PC-3 (cell line): ENCODE data around the gene NFIC. TPM values are rescaled to one million over a fixed set of nuclear protein-coding genes. Genes with fewer than 3 reads are reported as not detected.

Source experiments
- ATAC-seq: fragments of 200-7000 bp; cut with Tn5 transposase; 2 replicates; pipeline ENCODE4 v1.9.1; 2020; ENCODE audit warnings: mild to moderate bottlenecking, moderate library complexity
- BruUV-seq: library from RNA; stranded (reverse); fragments of 400-500 nt; replicated peaks from 2 replicates; lab custom pipeline; 2021; lab: Mats Ljungman, UMichigan
- CTCF ChIA-PET: fragments of 300-600 bp; sonication (Branson Sonifier 250); formaldehyde crosslinking; loops from one replicate; lab custom pipeline; 2022; ENCODE audit warnings: antibody characterized with exemption; lab: Charles Lee
- POLR2A ChIA-PET: fragments of 300-600 bp; sonication (Branson Sonifier 250); formaldehyde crosslinking; loops from one replicate; lab custom pipeline; 2022; ENCODE audit warnings: antibody characterized with exemption; ENCODE audit not compliant: unreplicated experiment; lab: Charles Lee
- DNase-seq: peaks from one replicate; pipeline ENCODE4 v3.0.0-alpha.2; 2015
- H2AFZ ChIP-seq: fragments of 300-600 bp; sonication (generic); 2 replicates; pipeline ENCODE4 v1.6.0; 2016; ENCODE audit warnings: antibody characterized with exemption, low read length
- H3F3A ChIP-seq: fragments of 300-600 bp; sonication (generic); one replicate; pipeline ENCODE4 v1.6.0; 2017; ENCODE audit warnings: antibody characterized with exemption, low read length, control low read depth, mild to moderate bottlenecking; ENCODE audit not compliant: unreplicated experiment
- H3K27ac ChIP-seq: fragments of 300-600 bp; sonication (generic); 2 replicates; pipeline ENCODE4 v1.5.1; 2016; ENCODE audit warnings: mild to moderate bottlenecking, low read length
- H3K27me3 ChIP-seq: fragments of 300-600 bp; sonication (generic); 2 replicates; pipeline ENCODE4 v1.6.1; 2016; ENCODE audit warnings: low read length, mixed read lengths
- H3K36me3 ChIP-seq: fragments of 300-600 bp; sonication (generic); 2 replicates; pipeline ENCODE4 v1.6.1; 2016; ENCODE audit warnings: low read depth, mixed run types, low read length, mixed read lengths
- H3K4me1 ChIP-seq: fragments of 300-600 bp; sonication (generic); 2 replicates; pipeline ENCODE4 v1.5.1; 2016; ENCODE audit warnings: low read length; ENCODE audit not compliant: insufficient read depth
- H3K4me2 ChIP-seq: fragments of 300-600 bp; sonication (generic); 2 replicates; pipeline ENCODE4 v1.6.0; 2016; ENCODE audit warnings: low read length
- H3K4me3 ChIP-seq: fragments of 300-600 bp; sonication (generic); 2 replicates; pipeline ENCODE4 v1.5.1; 2016; ENCODE audit warnings: mild to moderate bottlenecking, low read length, mixed read lengths
- H3K79me2 ChIP-seq: fragments of 300-600 bp; sonication (generic); 2 replicates; pipeline ENCODE4 v1.6.1; 2017; ENCODE audit warnings: low read length, mixed read lengths
- H3K9ac ChIP-seq: fragments of 300-600 bp; sonication (generic); 2 replicates; pipeline ENCODE4 v1.6.0; 2016; ENCODE audit warnings: mild to moderate bottlenecking, low read length
- H3K9me2 ChIP-seq: fragments of 300-600 bp; sonication (generic); replicated peaks from 2 replicates; pipeline ENCODE4 v1.6.1; 2016; ENCODE audit warnings: mixed run types, low read length, mixed read lengths
- H3K9me3 ChIP-seq: fragments of 300-600 bp; sonication (generic); 2 replicates; pipeline ENCODE4 v1.6.1; 2016; ENCODE audit warnings: low read length, mixed read lengths
- H4K20me1 ChIP-seq: fragments of 300-600 bp; sonication (generic); 2 replicates; pipeline ENCODE4 v1.6.1; 2016; ENCODE audit warnings: low read length, mixed read lengths
- CTCF ChIP-seq: fragments of 300-600 bp; sonication (generic); conservative IDR thresholded peaks from 2 replicates; pipeline ENCODE4 v1.5.1; 2017; ENCODE audit warnings: antibody characterized with exemption, low read depth, mild to moderate bottlenecking, low read length
- EZH2 ChIP-seq: fragments of 300-600 bp; sonication (generic); IDR thresholded peaks from one replicate; pipeline ENCODE4 v1.6.1; 2017; ENCODE audit warnings: antibody characterized with exemption, mild to moderate bottlenecking, low read length; ENCODE audit not compliant: unreplicated experiment
- EZH2phosphoT487 ChIP-seq: fragments of 300-600 bp; sonication (generic); IDR thresholded peaks from 2 replicates; pipeline ENCODE4 v1.6.1; 2018; ENCODE audit warnings: mild to moderate bottlenecking, antibody characterized with exemption, low read length, borderline replicate concordance
- intact Hi-C: fragments of 100-400 bp; cut with micrococcal nuclease; formaldehyde crosslinking; loops from 2 replicates; pipeline ENCODE4 v1.9.0; 2023
- total RNA-seq: library from RNA; depleted of rRNA; stranded (reverse); fragments of >200 nt; gene quantifications from 2 replicates; pipeline ENCODE4 v1.2.3, GENCODE V29; 2014

Gene NFIC
- total RNA-seq, 1 experiment from 2014 or later = 31.7 TPM

GRCh38 chr19:3454656-3455392 is 88.4 kb downstream of the NFIC start:
- Histone ChIP-seq H3K4me1 (peaks cover 9% of the 10 kb centered on the region), H3K79me2 (no peaks in the 10 kb centered on the region), H3F3A (no peaks in the 10 kb centered on the region), H3K27me3 (no peaks in the 10 kb centered on the region), H3K9ac (no peak overlapping the region), H3K9me3 (no peaks in the 10 kb centered on the region), H3K4me3 (no peak overlapping the region), H3K36me3 (peaks cover 5% of the 10 kb centered on the region; the same call in 1 of the 2 replicates), H2AFZ (no peak overlapping the region), H4K20me1 (no peaks in the 10 kb centered on the region), H3K9me2 (no peaks in the 10 kb centered on the region), H3K27ac (no peak overlapping the region), H3K4me2 (no peak overlapping the region)
- ChIA-PET CTCF (no interaction called here), POLR2A (no interaction called here)
- no peak for TF ChIP-seq EZH2phosphoT487
- TF ChIP-seq CTCF = no peak
- no peak for TF ChIP-seq EZH2
- no peak for DNase-seq
- no peak for ATAC-seq
- intact Hi-C loops = no loop called here
- BruUV-seq = no TSS peak

- H3K27me3 ChIP-seq = no peaks in the 10 kb centered on the region
- TF ChIP-seq EZH2phosphoT487 = no peak
- TF ChIP-seq CTCF = no peak
- TF ChIP-seq EZH2 = no peak
- no peak overlapping the region for H3K27ac ChIP-seq
- no TSS peak for BruUV-seq
- ATAC-seq = no peak
- H3K9me3 ChIP-seq = no peaks in the 10 kb centered on the region
- no peak overlapping the region for H3K4me3 ChIP-seq
- no peak for DNase-seq
- H2AFZ ChIP-seq = no peak overlapping the region
- H3K9me2 ChIP-seq = no peaks in the 10 kb centered on the region
- H3K9ac ChIP-seq = no peak overlapping the region
- peaks cover 8% of the 10 kb centered on the region for H3K4me1 ChIP-seq
- ChIA-PET POLR2A (no interaction called here), CTCF (no interaction called here)
- no peak overlapping the region for H3K4me2 ChIP-seq
- H3K36me3 ChIP-seq = peaks cover 5% of the 10 kb centered on the region; the same call in 1 of the 2 replicates
- no peaks in the 10 kb centered on the region for H3K79me2 ChIP-seq
- H3F3A ChIP-seq = no peaks in the 10 kb centered on the region
- intact Hi-C loops = no loop called here
- no peaks in the 10 kb centered on the region for H4K20me1 ChIP-seq
These were observed 89.1 kb downstream of the NFIC start for GRCh38 chr19:3455393-3455955.

- DNase-seq (no peak), ATAC-seq (no peak)
- TF ChIP-seq EZH2phosphoT487 (no peak), EZH2 (no peak), CTCF (no peak)
- H3K4me2 ChIP-seq = no peak overlapping the region
- intact Hi-C loops = no loop called here
- no peaks in the 10 kb centered on the region for H3K79me2 ChIP-seq
- BruUV-seq = no TSS peak
- no peaks in the 10 kb centered on the region for H3K9me3 ChIP-seq
- H3K36me3 ChIP-seq = peaks cover 5% of the 10 kb centered on the region; the same call in 1 of the 2 replicates
- no peak overlapping the region for H3K4me3 ChIP-seq
- H3K9me2 ChIP-seq = no peaks in the 10 kb centered on the region
- no peaks in the 10 kb centered on the region for H3K27me3 ChIP-seq
- H3K9ac ChIP-seq = no peak overlapping the region
- ChIA-PET POLR2A (no interaction called here), CTCF (no interaction called here)
- H3K27ac ChIP-seq = no peak overlapping the region
- no peaks in the 10 kb centered on the region for H4K20me1 ChIP-seq
- no peaks in the 10 kb centered on the region for H3F3A ChIP-seq
- H3K4me1 ChIP-seq = peaks cover 5% of the 10 kb centered on the region
- H2AFZ ChIP-seq = no peak overlapping the region
These were observed 89.7 kb downstream of the NFIC start for GRCh38 chr19:3455960-3456601.
